Measurements from ENCODE around the gene SPAG9. TPM values are rescaled to one million over a fixed set of nuclear protein-coding genes. Genes with fewer than 3 reads are reported as not detected.
"Not testable (repeated sequence)": the region's sequence is repeated elsewhere in the genome, so short reads cannot be mapped to it uniquely, and the experiment has no call there.

Gene SPAG9
- total and polyA plus RNA-seq, 2 donors from 2014 or later: 15.4 to 93.3 TPM

GRCh38 chr17:51103050-51103449 lies 17.6 kb downstream of the SPAG9 start:
- Histone ChIP-seq H3K4me1 (ENCODE audit: control insufficient read depth in 2 of 3, insufficient read depth in 2 of 3, low read depth in 1 of 3, low read length in 3 of 3) (peaks cover 0 to 23% (median 14%) of the 10 kb centered on the region in 3 donors), H3K27ac (ENCODE audit: low read depth in 2 of 2, low read length in 2 of 2) (peak overlapping the region in 1 of 2 donors; percentile 32), H3K9me3 (ENCODE audit: control insufficient read depth in 2 of 3, insufficient read depth in 1 of 3, low read length in 3 of 3) (no peaks in the 10 kb centered on the region), H3K27me3 (ENCODE audit: control insufficient read depth, insufficient read depth, low read length) (no peaks in the 10 kb centered on the region), H3K9ac (ENCODE audit: low read length in 3 of 3) (no peak overlapping the region), H3K4me3 (ENCODE audit: low read length in 3 of 3) (peak overlapping the region in 1 of 3 donors; percentile 11), H3K36me3 (ENCODE audit: control insufficient read depth in 2 of 3, insufficient read depth in 3 of 3, low read length in 3 of 3) (peaks cover 0 to 2% (median 0%) of the 10 kb centered on the region in 3 donors)
- DNase-seq (peak in 2 of 5 donors; percentile 63 to 79), FAIRE-seq (peak; percentile 49)
- intact Hi-C loops (cut with DNase I): no loop called here
- TF ChIP-seq CTCF (IDR thresholded peaks at IDR 0.05; ENCODE audit: borderline replicate concordance, extremely low read depth, insufficient read depth): no peak

- H3K9ac ChIP-seq (ENCODE audit: low read length in 3 of 3): peak overlapping the region in 1 of 3 donors; percentile 8
- peak overlapping the region in 1 of 2 donors; percentile 23 for H3K27ac ChIP-seq (ENCODE audit: low read depth in 2 of 2, low read length in 2 of 2)
- FAIRE-seq (no peak), DNase-seq (no peak)
- no peaks in the 10 kb centered on the region for H3K36me3 ChIP-seq (ENCODE audit: control insufficient read depth in 2 of 3, insufficient read depth in 3 of 3, low read length in 3 of 3)
- H3K4me3 ChIP-seq (ENCODE audit: low read length in 3 of 3): no peak overlapping the region
- H3K4me1 ChIP-seq (ENCODE audit: control insufficient read depth in 2 of 3, insufficient read depth in 2 of 3, low read depth in 1 of 3, low read length in 3 of 3): peaks cover 0 to 24% (median 0%) of the 10 kb centered on the region in 3 donors
- no peak for TF ChIP-seq CTCF (IDR thresholded peaks at IDR 0.05; ENCODE audit: borderline replicate concordance, extremely low read depth, insufficient read depth)
- H3K9me3 ChIP-seq (ENCODE audit: control insufficient read depth in 2 of 3, insufficient read depth in 1 of 3, low read length in 3 of 3): no peaks in the 10 kb centered on the region
- H3K27me3 ChIP-seq (ENCODE audit: control insufficient read depth, insufficient read depth, low read length): no peaks in the 10 kb centered on the region
- intact Hi-C loops (cut with DNase I): no loop called here
These were observed 22.8 kb downstream of the SPAG9 start for GRCh38 chr17:51097708-51098446.

DNA sequence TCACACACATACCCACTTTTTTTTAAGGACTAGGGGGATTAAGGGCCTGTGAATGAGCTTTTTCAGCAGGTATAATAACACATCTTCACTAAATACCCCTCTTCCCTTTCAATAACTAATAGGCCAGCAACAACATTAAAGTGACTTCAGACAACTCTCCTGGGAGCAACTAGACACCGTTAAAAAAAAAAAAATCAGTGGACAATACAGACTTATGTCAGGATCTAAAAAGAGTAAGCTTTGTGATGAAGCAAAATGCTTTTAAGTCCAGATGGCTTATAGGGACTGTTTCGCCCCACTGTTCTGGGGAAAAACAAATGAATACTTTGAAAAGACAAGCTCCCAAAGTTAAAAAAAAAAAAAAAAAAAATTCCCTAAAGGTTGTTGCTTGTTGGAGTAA lies 29.0 kb downstream of the SPAG9 start:
- Histone ChIP-seq H3K27me3 (ENCODE audit: control insufficient read depth, insufficient read depth, low read length) (no peaks in the 10 kb centered on the region), H3K4me1 (ENCODE audit: control insufficient read depth in 2 of 3, insufficient read depth in 2 of 3, low read depth in 1 of 3, low read length in 3 of 3) (peaks cover 2 to 17% (median 4%) of the 10 kb centered on the region in 3 donors), H3K9ac (ENCODE audit: low read length in 3 of 3) (no peak overlapping the region), H3K4me3 (ENCODE audit: low read length in 3 of 3) (no peak overlapping the region), H3K9me3 (ENCODE audit: control insufficient read depth in 2 of 3, insufficient read depth in 1 of 3, low read length in 3 of 3) (no peaks in the 10 kb centered on the region), H3K27ac (ENCODE audit: low read depth in 2 of 2, low read length in 2 of 2) (no peak overlapping the region), H3K36me3 (ENCODE audit: control insufficient read depth in 2 of 3, insufficient read depth in 3 of 3, low read length in 3 of 3) (no peaks in the 10 kb centered on the region)
- DNase-seq (no peak), FAIRE-seq (no peak)
- intact Hi-C loops (cut with DNase I): no loop called here
- no peak for TF ChIP-seq CTCF (IDR thresholded peaks at IDR 0.05; ENCODE audit: borderline replicate concordance, extremely low read depth, insufficient read depth)

GRCh38 chr17:51088868-51089267 lies 31.8 kb downstream of the SPAG9 start:
- intact Hi-C loops (cut with DNase I); H3K36me3 ChIP-seq (ENCODE audit: control insufficient read depth in 2 of 3, insufficient read depth in 3 of 3, low read length in 3 of 3); DNase-seq; H3K27me3 ChIP-seq (ENCODE audit: control insufficient read depth, insufficient read depth, low read length); H3K27ac ChIP-seq (ENCODE audit: low read depth in 2 of 2, low read length in 2 of 2); H3K9me3 ChIP-seq (ENCODE audit: control insufficient read depth in 2 of 3, insufficient read depth in 1 of 3, low read length in 3 of 3); FAIRE-seq; H3K4me3 ChIP-seq (ENCODE audit: low read length in 3 of 3); H3K9ac ChIP-seq (ENCODE audit: low read length in 3 of 3): not testable (repeated sequence)
- H3K4me1 ChIP-seq (ENCODE audit: control insufficient read depth in 2 of 3, insufficient read depth in 2 of 3, low read depth in 1 of 3, low read length in 3 of 3): peaks cover 2 to 14% (median 7%) of the 10 kb centered on the region in 3 donors
